ENCODE measurements around the gene GAMT.

Gene GAMT

GRCh38 chr19:1374250-1374577 is 27.1 kb downstream of the GAMT start:
- no peak overlapping the region for H3K4ac ChIP-seq (ENCODE audit: low read depth, low read length)
- H2AK5ac ChIP-seq (ENCODE audit: low read length), result no peak overlapping the region
- H3K79me2 ChIP-seq (ENCODE audit: control insufficient read depth, insufficient read depth, low read length, poor library complexity), result no peaks in the 10 kb centered on the region
- H3K4me2 ChIP-seq (ENCODE audit: low read length), result no peak overlapping the region
- H2BK12ac ChIP-seq (ENCODE audit: low read length), result no peak overlapping the region
- no CpG with 5 or more reads among the region's 12 CpGs for WGBS (ENCODE audit: extremely low coverage, insufficient coverage, insufficient read length)
- H3K79me1 ChIP-seq (ENCODE audit: low read length), result no peaks in the 10 kb centered on the region
- no peak overlapping the region for H2BK5ac ChIP-seq (ENCODE audit: low read depth, low read length, poor library complexity)
- H3K9ac ChIP-seq (ENCODE audit: low read length), result no peak overlapping the region
- peaks cover 59 to 64% of the 10 kb centered on the region in 2 experiments for H3K36me3 ChIP-seq (ENCODE audit: control insufficient read depth in 1 of 2, insufficient read depth in 2 of 2, low read length in 2 of 2)
- no peak overlapping the region for H3K4me3 ChIP-seq (ENCODE audit: low read depth, low read length)
- no peak overlapping the region for H4K12ac ChIP-seq (ENCODE audit: low read depth, low read length)
- H3K27me3 ChIP-seq (ENCODE audit: insufficient read depth, low read length), result no peaks in the 10 kb centered on the region
- no peak overlapping the region for H2AFZ ChIP-seq (ENCODE audit: insufficient read depth, low read length, poor library complexity)
- H3K4me1 ChIP-seq (ENCODE audit: control insufficient read depth in 1 of 2, insufficient read depth in 2 of 2, low read length in 2 of 2), result no peaks in the 10 kb centered on the region
- DNase-seq, result no peak
- H3K27ac ChIP-seq (ENCODE audit: low read depth, low read length), result no peak overlapping the region
- H3K9me3 ChIP-seq (ENCODE audit: insufficient read depth, low read depth, low read length), result peaks cover 6% of the 10 kb centered on the region
- no peak overlapping the region for H4K91ac ChIP-seq (ENCODE audit: low read depth, low read length)
- no peak overlapping the region for H2BK120ac ChIP-seq (ENCODE audit: insufficient read depth, low read length, poor library complexity)
- H3K23ac ChIP-seq (ENCODE audit: low read length), result no peak overlapping the region
- no peak overlapping the region for H3K14ac ChIP-seq (ENCODE audit: low read length)
- no peak overlapping the region for H4K8ac ChIP-seq (ENCODE audit: low read depth, low read length)
- H3K18ac ChIP-seq (ENCODE audit: low read length), result no peak overlapping the region

GRCh38 chr19:1373534-1374249 is 27.6 kb downstream of the GAMT start:
- no peak overlapping the region for H3K27ac ChIP-seq (ENCODE audit: low read depth, low read length)
- H2BK5ac ChIP-seq (ENCODE audit: low read depth, low read length, poor library complexity), result no peak overlapping the region
- no peaks in the 10 kb centered on the region for H3K4me1 ChIP-seq (ENCODE audit: control insufficient read depth in 1 of 2, insufficient read depth in 2 of 2, low read length in 2 of 2)
- H3K79me1 ChIP-seq (ENCODE audit: low read length), result no peaks in the 10 kb centered on the region
- no peaks in the 10 kb centered on the region for H3K27me3 ChIP-seq (ENCODE audit: insufficient read depth, low read length)
- H3K4me3 ChIP-seq (ENCODE audit: low read depth, low read length), result no peak overlapping the region
- no peak overlapping the region for H3K18ac ChIP-seq (ENCODE audit: low read length)
- no peaks in the 10 kb centered on the region for H3K79me2 ChIP-seq (ENCODE audit: control insufficient read depth, insufficient read depth, low read length, poor library complexity)
- H4K91ac ChIP-seq (ENCODE audit: low read depth, low read length), result no peak overlapping the region
- no peak overlapping the region for H3K9ac ChIP-seq (ENCODE audit: low read length)
- no peak overlapping the region for H3K14ac ChIP-seq (ENCODE audit: low read length)
- H3K4ac ChIP-seq (ENCODE audit: low read depth, low read length), result no peak overlapping the region
- H3K23ac ChIP-seq (ENCODE audit: low read length), result no peak overlapping the region
- WGBS (ENCODE audit: extremely low coverage, insufficient coverage, insufficient read length), result no CpG with 5 or more reads among the region's 22 CpGs
- no peak overlapping the region for H3K4me2 ChIP-seq (ENCODE audit: low read length)
- no peak overlapping the region for H2BK120ac ChIP-seq (ENCODE audit: insufficient read depth, low read length, poor library complexity)
- H3K9me3 ChIP-seq (ENCODE audit: insufficient read depth, low read depth, low read length), result peaks cover 5% of the 10 kb centered on the region
- DNase-seq, result no peak
- H3K36me3 ChIP-seq (ENCODE audit: control insufficient read depth in 1 of 2, insufficient read depth in 2 of 2, low read length in 2 of 2), result peaks cover 65 to 68% of the 10 kb centered on the region in 2 experiments
- H2AK5ac ChIP-seq (ENCODE audit: low read length), result no peak overlapping the region
- H2BK12ac ChIP-seq (ENCODE audit: low read length), result no peak overlapping the region
- no peak overlapping the region for H4K8ac ChIP-seq (ENCODE audit: low read depth, low read length)
- H2AFZ ChIP-seq (ENCODE audit: insufficient read depth, low read length, poor library complexity), result no peak overlapping the region
- no peak overlapping the region for H4K12ac ChIP-seq (ENCODE audit: low read depth, low read length)

- H2AK5ac ChIP-seq (ENCODE audit: low read length), result no peak overlapping the region
- H3K4me2 ChIP-seq (ENCODE audit: low read length), result no peak overlapping the region
- DNase-seq, result no peak
- H2AFZ ChIP-seq (ENCODE audit: insufficient read depth, low read length, poor library complexity), result no peak overlapping the region
- H2BK5ac ChIP-seq (ENCODE audit: low read depth, low read length, poor library complexity), result no peak overlapping the region
- H4K8ac ChIP-seq (ENCODE audit: low read depth, low read length), result no peak overlapping the region
- no peak overlapping the region for H4K91ac ChIP-seq (ENCODE audit: low read depth, low read length)
- peaks cover 65 to 71% of the 10 kb centered on the region in 2 experiments for H3K36me3 ChIP-seq (ENCODE audit: control insufficient read depth in 1 of 2, insufficient read depth in 2 of 2, low read length in 2 of 2)
- peaks cover 5% of the 10 kb centered on the region for H3K9me3 ChIP-seq (ENCODE audit: insufficient read depth, low read depth, low read length)
- H3K23ac ChIP-seq (ENCODE audit: low read length), result no peak overlapping the region
- no peak overlapping the region for H3K27ac ChIP-seq (ENCODE audit: low read depth, low read length)
- WGBS (ENCODE audit: extremely low coverage, insufficient coverage, insufficient read length), result no CpG with 5 or more reads among the region's 20 CpGs
- no peaks in the 10 kb centered on the region for H3K27me3 ChIP-seq (ENCODE audit: insufficient read depth, low read length)
- no peak overlapping the region for H2BK12ac ChIP-seq (ENCODE audit: low read length)
- H3K18ac ChIP-seq (ENCODE audit: low read length), result no peak overlapping the region
- H3K4me3 ChIP-seq (ENCODE audit: low read depth, low read length), result no peak overlapping the region
- H3K14ac ChIP-seq (ENCODE audit: low read length), result no peak overlapping the region
- H3K79me1 ChIP-seq (ENCODE audit: low read length), result no peaks in the 10 kb centered on the region
- H3K4me1 ChIP-seq (ENCODE audit: control insufficient read depth in 1 of 2, insufficient read depth in 2 of 2, low read length in 2 of 2), result no peaks in the 10 kb centered on the region
- no peaks in the 10 kb centered on the region for H3K79me2 ChIP-seq (ENCODE audit: control insufficient read depth, insufficient read depth, low read length, poor library complexity)
- no peak overlapping the region for H3K9ac ChIP-seq (ENCODE audit: low read length)
- no peak overlapping the region for H3K4ac ChIP-seq (ENCODE audit: low read depth, low read length)
- no peak overlapping the region for H2BK120ac ChIP-seq (ENCODE audit: insufficient read depth, low read length, poor library complexity)
- H4K12ac ChIP-seq (ENCODE audit: low read depth, low read length), result no peak overlapping the region
Measured at GRCh38 chr19:1373042-1373533, 28.3 kb downstream of the GAMT start.

GRCh38 chr19:1370579-1371361 is 30.6 kb downstream of the GAMT start:
- Histone ChIP-seq H3K27me3 (ENCODE audit: insufficient read depth, low read length) (no peaks in the 10 kb centered on the region), H4K8ac (ENCODE audit: low read depth, low read length) (no peak overlapping the region), H3K4me1 (ENCODE audit: control insufficient read depth in 1 of 2, insufficient read depth in 2 of 2, low read length in 2 of 2) (no peaks in the 10 kb centered on the region), H2BK5ac (ENCODE audit: low read depth, low read length, poor library complexity) (no peak overlapping the region), H3K27ac (ENCODE audit: low read depth, low read length) (no peak overlapping the region), H2AFZ (ENCODE audit: insufficient read depth, low read length, poor library complexity) (no peak overlapping the region), H3K9ac (ENCODE audit: low read length) (no peak overlapping the region), H3K4me2 (ENCODE audit: low read length) (no peak overlapping the region), H3K9me3 (ENCODE audit: insufficient read depth, low read depth, low read length) (peaks cover 2% of the 10 kb centered on the region), H2AK5ac (ENCODE audit: low read length) (no peak overlapping the region), H3K79me2 (ENCODE audit: control insufficient read depth, insufficient read depth, low read length, poor library complexity) (no peaks in the 10 kb centered on the region), H2BK120ac (ENCODE audit: insufficient read depth, low read length, poor library complexity) (no peak overlapping the region), H2BK12ac (ENCODE audit: low read length) (no peak overlapping the region), H4K12ac (ENCODE audit: low read depth, low read length) (no peak overlapping the region), H3K4ac (ENCODE audit: low read depth, low read length) (no peak overlapping the region), H3K18ac (ENCODE audit: low read length) (no peak overlapping the region), H3K36me3 (ENCODE audit: control insufficient read depth in 1 of 2, insufficient read depth in 2 of 2, low read length in 2 of 2) (peaks cover 64 to 71% of the 10 kb centered on the region in 2 experiments), H3K79me1 (ENCODE audit: low read length) (no peaks in the 10 kb centered on the region), H3K4me3 (ENCODE audit: low read depth, low read length) (no peak overlapping the region), H4K91ac (ENCODE audit: low read depth, low read length) (no peak overlapping the region), H3K23ac (ENCODE audit: low read length) (no peak overlapping the region), H3K14ac (ENCODE audit: low read length) (no peak overlapping the region)
- DNase-seq, result peak; percentile 21 to 33
- no CpG with 5 or more reads among the region's 52 CpGs for WGBS (ENCODE audit: extremely low coverage, insufficient coverage, insufficient read length)

Data from trophoblast cell (in vitro differentiated cells and primary cell).